ENCODE results near the gene FASTKD2.

The FASTKD2 gene

DNA sequence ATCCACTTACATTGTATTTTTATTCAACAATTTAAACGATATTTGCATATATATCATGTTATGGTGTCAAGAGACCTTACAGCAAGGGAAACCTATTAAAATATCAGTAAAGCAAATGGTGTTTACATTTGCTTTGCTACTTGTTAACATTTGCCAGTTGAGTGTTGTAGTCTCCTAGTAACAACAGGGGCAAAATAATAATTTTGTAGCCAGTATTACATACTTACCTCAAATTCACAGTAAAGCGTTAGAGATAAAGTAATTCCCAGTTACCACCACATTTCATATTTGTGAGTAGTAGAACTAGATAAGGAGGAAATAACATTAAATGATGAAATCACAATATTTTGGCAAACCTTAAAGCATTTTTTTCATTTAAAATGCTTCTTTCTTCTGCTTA, 71.3 kb downstream of the FASTKD2 start:
- DNase-seq (ENCODE audit: low read depth in 2 of 2) = no peak

DNA sequence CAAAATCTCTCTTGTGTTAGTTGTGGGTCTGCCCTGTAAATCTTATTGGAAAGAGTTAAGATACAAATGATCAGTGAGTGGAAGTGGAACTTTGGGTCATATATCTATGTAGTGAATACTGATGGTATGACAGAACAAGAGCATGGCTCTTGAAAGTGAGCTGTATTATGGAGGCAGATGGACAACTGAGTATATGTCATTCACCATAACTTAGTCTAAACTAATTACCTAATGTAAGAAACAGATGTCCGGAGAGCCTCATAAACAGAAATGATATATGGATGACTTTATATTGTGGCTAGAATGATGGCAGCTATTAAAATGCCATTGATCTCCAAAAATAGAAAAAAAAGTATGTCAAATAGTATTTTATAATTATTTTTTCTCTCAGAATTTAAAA, 72.4 kb downstream of the FASTKD2 start:
- DNase-seq (ENCODE audit: low read depth in 2 of 2) = no peak

DNA sequence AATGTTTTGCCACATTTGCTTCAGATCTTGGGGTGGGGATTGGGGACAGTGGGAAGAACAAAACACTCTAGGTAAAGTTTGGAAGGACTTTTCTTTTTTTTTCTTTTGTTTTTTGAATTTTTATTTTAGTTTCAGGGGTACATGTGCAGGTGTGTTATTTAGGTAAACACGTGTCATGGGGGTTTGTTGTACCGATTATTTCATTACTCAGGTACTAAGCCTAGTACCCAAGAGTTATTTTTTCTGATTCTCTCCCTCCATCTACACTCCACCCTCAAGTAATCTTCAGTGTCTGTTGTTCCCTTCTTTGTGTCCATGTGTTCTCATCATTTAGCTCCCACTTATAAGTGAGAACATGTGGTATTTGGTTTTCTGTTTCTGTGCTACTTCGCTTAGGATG, 73.3 kb downstream of the FASTKD2 start:
- DNase-seq (ENCODE audit: low read depth in 2 of 2) = no peak

DNA sequence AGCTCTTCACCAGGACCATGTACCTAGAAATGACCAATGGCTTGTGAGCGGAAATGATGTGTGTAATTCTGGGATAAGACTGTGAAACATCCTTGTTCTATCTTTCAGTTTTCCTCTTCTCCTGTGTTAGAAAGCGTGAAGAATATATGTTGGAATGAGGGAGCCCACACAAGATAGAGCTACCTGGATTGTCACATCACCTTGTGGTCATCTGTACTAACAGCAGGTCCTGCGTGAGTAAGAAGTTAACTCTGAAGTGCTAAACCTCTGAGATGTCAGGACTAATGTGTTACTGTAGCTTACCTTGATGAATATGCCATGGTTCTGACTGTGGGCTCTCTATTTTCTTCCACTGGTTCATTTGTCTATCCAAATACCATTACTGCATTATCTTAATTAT, 75.6 kb downstream of the FASTKD2 start:
- DNase-seq (ENCODE audit: low read depth in 2 of 2) = no peak

All from fibroblast of skin of left biceps (primary cell).